ENCODE measurements around the gene CFAP299.

The CFAP299 gene

GRCh38 chr4:80393246-80393969, 57.9 kb downstream of the CFAP299 start:
- Histone ChIP-seq H3K79me2 (ENCODE audit: insufficient read depth, low read length) (no peaks in the 10 kb centered on the region), H3K4me1 (ENCODE audit: insufficient read depth, low read length, poor library complexity, severe bottlenecking) (no peaks in the 10 kb centered on the region), H2AFZ (ENCODE audit: low read length) (no peak overlapping the region), H3K9me3 (ENCODE audit: insufficient read depth, low read depth, low read length) (no peaks in the 10 kb centered on the region), H3K9me2 (replicated peaks; ENCODE audit: low read depth, low read length) (no peaks in the 10 kb centered on the region), H4K20me1 (ENCODE audit: insufficient read depth, low read length, poor library complexity, severe bottlenecking) (no peaks in the 10 kb centered on the region), H3K4me2 (ENCODE audit: low read depth, low read length, poor library complexity, severe bottlenecking) (no peak overlapping the region), H3K9ac (ENCODE audit: low read depth, low read length, poor library complexity, severe bottlenecking) (no peak overlapping the region), H3K36me3 (ENCODE audit: insufficient read depth, low read length) (no peaks in the 10 kb centered on the region), H3K27me3 (ENCODE audit: insufficient read depth, low read length, poor library complexity, severe bottlenecking) (no peaks in the 10 kb centered on the region), H3K4me3 (ENCODE audit: low read length, poor library complexity, severe bottlenecking) (no peak overlapping the region), H3F3A (ENCODE audit: low read depth) (no peaks in the 10 kb centered on the region)
- TF ChIP-seq EZH2phosphoT487 (IDR thresholded peaks at IDR 0.05; ENCODE audit: borderline replicate concordance), result no peak
- TF ChIP-seq, protein P1, sequence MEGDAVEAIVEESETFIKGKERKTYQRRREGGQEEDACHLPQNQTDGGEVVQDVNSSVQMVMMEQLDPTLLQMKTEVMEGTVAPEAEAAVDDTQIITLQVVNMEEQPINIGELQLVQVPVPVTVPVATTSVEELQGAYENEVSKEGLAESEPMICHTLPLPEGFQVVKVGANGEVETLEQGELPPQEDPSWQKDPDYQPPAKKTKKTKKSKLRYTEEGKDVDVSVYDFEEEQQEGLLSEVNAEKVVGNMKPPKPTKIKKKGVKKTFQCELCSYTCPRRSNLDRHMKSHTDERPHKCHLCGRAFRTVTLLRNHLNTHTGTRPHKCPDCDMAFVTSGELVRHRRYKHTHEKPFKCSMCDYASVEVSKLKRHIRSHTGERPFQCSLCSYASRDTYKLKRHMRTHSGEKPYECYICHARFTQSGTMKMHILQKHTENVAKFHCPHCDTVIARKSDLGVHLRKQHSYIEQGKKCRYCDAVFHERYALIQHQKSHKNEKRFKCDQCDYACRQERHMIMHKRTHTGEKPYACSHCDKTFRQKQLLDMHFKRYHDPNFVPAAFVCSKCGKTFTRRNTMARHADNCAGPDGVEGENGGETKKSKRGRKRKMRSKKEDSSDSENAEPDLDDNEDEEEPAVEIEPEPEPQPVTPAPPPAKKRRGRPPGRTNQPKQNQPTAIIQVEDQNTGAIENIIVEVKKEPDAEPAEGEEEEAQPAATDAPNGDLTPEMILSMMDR (conservative IDR thresholded peaks at IDR 0.05; ENCODE audit: low read length), result no peak

- Histone ChIP-seq H3K4me2 (ENCODE audit: low read depth, low read length, poor library complexity, severe bottlenecking) (no peak overlapping the region), H2AFZ (ENCODE audit: low read length) (no peak overlapping the region), H3K4me1 (ENCODE audit: insufficient read depth, low read length, poor library complexity, severe bottlenecking) (no peaks in the 10 kb centered on the region), H3K9ac (ENCODE audit: low read depth, low read length, poor library complexity, severe bottlenecking) (no peak overlapping the region), H3K36me3 (ENCODE audit: insufficient read depth, low read length) (no peaks in the 10 kb centered on the region), H3K79me2 (ENCODE audit: insufficient read depth, low read length) (no peaks in the 10 kb centered on the region), H3K27me3 (ENCODE audit: insufficient read depth, low read length, poor library complexity, severe bottlenecking) (no peaks in the 10 kb centered on the region), H3K9me2 (replicated peaks; ENCODE audit: low read depth, low read length) (no peaks in the 10 kb centered on the region), H3F3A (ENCODE audit: low read depth) (no peaks in the 10 kb centered on the region), H3K9me3 (ENCODE audit: insufficient read depth, low read depth, low read length) (no peaks in the 10 kb centered on the region), H3K4me3 (ENCODE audit: low read length, poor library complexity, severe bottlenecking) (no peak overlapping the region), H4K20me1 (ENCODE audit: insufficient read depth, low read length, poor library complexity, severe bottlenecking) (no peaks in the 10 kb centered on the region)
- TF ChIP-seq, protein P1 (conservative IDR thresholded peaks at IDR 0.05; ENCODE audit: low read length), result no peak
- no peak for TF ChIP-seq EZH2phosphoT487 (IDR thresholded peaks at IDR 0.05; ENCODE audit: borderline replicate concordance)
These were observed 58.4 kb downstream of the CFAP299 start for GRCh38 chr4:80393970-80394250.

DNA sequence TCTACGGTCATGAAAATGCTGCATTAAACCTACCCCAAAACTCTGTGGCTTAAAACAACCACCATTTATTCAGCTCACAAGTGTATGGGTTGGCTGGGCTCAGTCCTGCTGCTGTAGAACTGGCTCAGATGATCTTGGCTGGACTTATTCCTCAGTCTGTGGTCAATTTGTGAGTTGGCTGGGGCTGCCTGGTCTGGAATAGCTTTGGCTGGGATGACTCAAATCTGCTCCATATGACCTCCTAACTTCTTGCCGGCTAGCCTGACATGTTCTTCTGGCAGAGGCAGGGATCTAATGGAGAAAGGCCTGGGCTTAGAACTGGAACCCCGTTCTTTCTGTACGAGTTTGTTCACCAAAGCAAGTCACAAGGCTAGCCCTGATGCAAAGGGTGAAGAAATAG, 71.7 kb downstream of the CFAP299 start:
- H3K27me3 ChIP-seq (ENCODE audit: insufficient read depth, low read length, poor library complexity, severe bottlenecking), result no peaks in the 10 kb centered on the region
- H3K4me3 ChIP-seq (ENCODE audit: low read length, poor library complexity, severe bottlenecking), result no peak overlapping the region

More for the DNA sequence above, 71.7 kb downstream of the CFAP299 start:
- no peaks in the 10 kb centered on the region for H3K4me1 ChIP-seq (ENCODE audit: insufficient read depth, low read length, poor library complexity, severe bottlenecking)
- no peaks in the 10 kb centered on the region for H4K20me1 ChIP-seq (ENCODE audit: insufficient read depth, low read length, poor library complexity, severe bottlenecking)
- no peak overlapping the region for H3K4me2 ChIP-seq (ENCODE audit: low read depth, low read length, poor library complexity, severe bottlenecking)
- H3F3A ChIP-seq (ENCODE audit: low read depth), result no peaks in the 10 kb centered on the region
- TF ChIP-seq, protein P1 (conservative IDR thresholded peaks at IDR 0.05; ENCODE audit: low read length), result no peak
- no peak for TF ChIP-seq EZH2phosphoT487 (IDR thresholded peaks at IDR 0.05; ENCODE audit: borderline replicate concordance)
- H2AFZ ChIP-seq (ENCODE audit: low read length), result no peak overlapping the region
- peaks cover 1% of the 10 kb centered on the region; the same call in 1 of the 2 replicates for H3K9me3 ChIP-seq (ENCODE audit: insufficient read depth, low read depth, low read length)
- H3K9me2 ChIP-seq (replicated peaks; ENCODE audit: low read depth, low read length), result no peaks in the 10 kb centered on the region
- no peaks in the 10 kb centered on the region for H3K79me2 ChIP-seq (ENCODE audit: insufficient read depth, low read length)
- H3K36me3 ChIP-seq (ENCODE audit: insufficient read depth, low read length), result no peaks in the 10 kb centered on the region
- H3K9ac ChIP-seq (ENCODE audit: low read depth, low read length, poor library complexity, severe bottlenecking), result no peak overlapping the region

Measured in Loucy (cell line).